Midbrain (tissue), 1 donor: ENCODE results near the gene CTF1.
"Not testable (repeated sequence)": the region's sequence is repeated elsewhere in the genome, so short reads cannot be mapped to it uniquely, and the experiment has no call there.

Experiments
- DNase-seq: peaks from one replicate; lab custom pipeline; 2025; lab: John Stamatoyannopoulos, UW

The CTF1 gene

DNA sequence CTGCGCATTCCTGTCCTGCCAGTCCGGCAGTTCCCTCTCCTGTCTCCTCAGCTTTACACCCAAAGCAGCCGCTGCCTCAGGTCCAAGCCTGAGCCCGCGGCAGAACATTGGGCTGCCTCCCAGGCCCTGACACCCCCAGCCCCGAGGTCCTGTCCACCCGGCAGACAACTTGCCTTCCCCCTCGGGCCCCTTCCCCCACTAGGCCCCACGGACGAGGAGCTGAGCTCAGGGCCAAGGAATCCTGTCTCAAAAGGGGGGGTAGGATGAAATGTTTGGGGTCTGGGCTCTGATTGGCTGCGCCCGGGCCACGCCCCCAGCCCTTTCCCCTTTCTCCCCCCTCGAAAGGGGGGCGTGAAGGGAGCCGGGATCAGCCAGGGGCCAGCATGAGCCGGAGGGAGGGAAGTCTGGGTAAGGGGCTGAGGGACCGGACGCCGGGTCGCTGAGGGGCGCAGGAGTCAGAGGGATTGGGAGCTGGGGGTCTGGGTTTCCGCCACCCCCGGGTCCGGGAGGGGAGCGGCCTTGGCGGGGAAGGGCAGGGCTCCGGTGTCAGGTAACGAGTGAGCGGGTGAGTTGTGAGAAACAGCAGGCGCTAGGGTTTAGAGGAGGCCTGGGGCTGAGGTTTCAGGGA, at the start of gene CTF1:
Gene CTF1 (plus strand): TSS at position 354 of the 628 bp plus-strand sequence. CDS start 30 bp downstream, at position 384.
- peak; percentile 52 for DNase-seq

GRCh38 chr16:30846649-30847402, 49.6 kb upstream of the CTF1 start:
- no peak for DNase-seq

DNA sequence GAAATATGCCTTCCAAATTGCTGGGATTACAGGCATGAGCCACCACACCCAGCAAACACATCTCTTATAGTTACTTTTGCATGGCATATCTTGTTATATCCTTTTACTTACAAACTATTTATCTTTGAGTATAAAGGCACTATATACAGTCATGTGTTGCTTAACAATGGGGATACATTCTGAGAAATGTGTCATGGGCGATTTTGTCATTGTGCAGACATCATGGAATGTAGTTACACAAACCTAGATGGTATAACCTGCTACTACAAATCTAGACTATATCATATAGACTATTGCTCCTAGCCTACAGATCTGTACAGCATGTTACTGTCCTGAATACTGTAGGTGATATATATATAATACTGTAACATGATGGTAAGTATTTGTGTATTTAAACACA, 46.2 kb upstream of the CTF1 start:
- DNase-seq = no peak

GRCh38 chr16:30853758-30854157, 42.7 kb upstream of the CTF1 start:
- no peak for DNase-seq

DNA sequence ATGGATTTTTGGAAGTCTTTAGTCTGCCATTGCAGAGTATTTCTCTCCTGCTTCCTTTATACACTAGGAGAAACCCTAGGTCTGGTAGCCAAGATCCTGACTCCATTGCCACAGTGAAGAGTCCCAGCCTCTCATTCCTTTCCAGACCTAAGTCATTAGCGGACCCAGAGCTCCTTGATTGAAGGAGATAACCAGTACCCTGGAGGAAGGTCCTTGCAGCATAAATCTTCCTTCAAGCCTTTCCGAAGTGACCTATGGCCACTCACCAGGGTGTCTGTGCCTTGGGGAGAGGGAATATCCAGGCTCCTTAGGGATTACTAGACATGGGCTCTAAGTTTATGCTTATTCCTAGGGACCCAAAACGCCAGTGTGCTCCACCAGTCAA, 38.3 kb upstream of the CTF1 start:
- no peak for DNase-seq

DNA sequence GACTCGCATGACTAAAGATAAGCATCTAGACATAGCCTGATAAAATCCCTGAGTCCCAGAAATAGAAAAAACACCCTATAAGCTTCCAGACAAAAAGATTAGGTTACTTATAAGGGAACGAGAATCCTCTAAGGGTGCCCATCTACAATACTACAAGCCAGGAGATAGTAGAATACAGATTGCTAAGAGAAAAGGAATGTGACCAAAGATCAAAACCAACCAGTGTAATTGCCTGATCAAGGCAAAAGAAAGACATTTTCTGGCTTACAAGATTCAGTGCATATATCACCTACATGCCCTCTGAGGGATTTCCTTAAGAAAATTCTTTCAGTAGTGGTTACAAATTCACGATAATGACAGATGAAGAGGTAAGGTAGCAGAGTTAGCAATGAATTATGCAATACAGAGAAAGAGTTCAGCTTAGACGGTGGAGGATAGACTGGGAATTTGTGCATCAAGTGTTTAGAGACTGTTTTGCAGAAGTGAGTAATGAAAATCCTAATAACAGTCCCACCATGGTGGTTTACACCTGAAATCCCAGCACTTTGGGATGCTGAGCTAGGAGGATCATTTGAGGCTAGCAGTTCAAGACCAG, 37.5 kb upstream of the CTF1 start:
- no peak for DNase-seq

DNA sequence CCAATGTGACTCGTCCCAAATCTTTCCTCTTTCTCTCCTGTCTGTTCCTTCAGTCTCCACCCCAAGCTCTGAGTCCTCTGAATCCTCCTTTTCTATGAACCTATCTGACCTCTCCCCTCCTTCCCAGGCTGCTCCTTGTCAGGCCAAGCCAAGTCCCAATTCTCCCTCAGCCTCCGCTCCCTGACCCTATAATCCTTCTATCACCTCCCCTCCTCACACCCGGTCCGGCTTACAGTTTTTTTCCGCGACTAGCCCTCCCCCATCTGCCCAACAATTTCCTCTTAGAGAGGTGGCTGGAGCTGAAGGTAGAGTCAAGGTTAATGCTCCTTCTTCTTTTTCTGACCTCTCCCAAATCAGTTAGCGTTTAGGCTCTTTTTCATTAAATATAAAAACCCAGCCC, 35.7 kb upstream of the CTF1 start:
- DNase-seq = not testable (repeated sequence)

- not testable (repeated sequence) for DNase-seq
These were observed 33.2 kb upstream of the CTF1 start for GRCh38 chr16:30863178-30863577.

DNA sequence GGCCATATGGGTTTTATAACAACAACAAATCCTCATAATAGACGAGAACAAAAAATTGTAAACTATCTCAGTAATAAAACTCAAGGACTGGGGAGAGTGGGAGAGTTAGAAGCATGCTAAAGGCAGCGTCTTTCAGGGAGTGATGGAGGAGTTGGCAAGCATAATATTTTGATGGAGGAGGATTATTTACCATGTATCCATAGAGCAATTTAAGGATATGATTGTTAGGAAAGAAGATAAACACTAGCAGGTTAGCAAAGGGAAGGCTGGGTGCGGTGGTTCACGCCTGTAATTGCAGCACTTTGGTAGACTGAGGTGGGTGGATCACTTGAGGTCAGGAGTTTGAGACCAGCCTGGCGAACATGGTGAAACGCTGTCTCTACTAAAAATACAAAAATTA, 30.4 kb upstream of the CTF1 start:
- DNase-seq = no peak

- DNase-seq = no peak
These were observed 28.7 kb upstream of the CTF1 start for GRCh38 chr16:30867747-30868146.

DNA sequence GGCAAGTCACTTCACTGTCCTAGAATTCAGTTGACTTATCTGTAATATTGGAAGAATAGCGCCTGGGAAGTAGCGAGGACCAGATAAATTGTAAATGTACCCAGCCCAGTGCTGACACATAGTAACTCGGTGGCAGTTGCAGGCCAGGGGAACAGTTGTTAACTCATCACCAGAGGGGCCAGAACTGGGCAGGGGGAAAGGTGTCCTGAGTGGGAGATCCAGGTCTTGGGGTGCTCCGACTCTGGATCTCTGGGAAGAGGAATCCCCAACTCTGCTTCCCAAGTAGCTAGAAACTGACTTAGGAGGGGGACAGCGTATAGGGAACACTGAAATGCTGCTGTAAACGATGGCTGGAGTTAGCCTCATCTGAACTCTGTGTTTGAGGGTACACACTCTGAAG, 25.5 kb upstream of the CTF1 start:
- no peak for DNase-seq

DNA sequence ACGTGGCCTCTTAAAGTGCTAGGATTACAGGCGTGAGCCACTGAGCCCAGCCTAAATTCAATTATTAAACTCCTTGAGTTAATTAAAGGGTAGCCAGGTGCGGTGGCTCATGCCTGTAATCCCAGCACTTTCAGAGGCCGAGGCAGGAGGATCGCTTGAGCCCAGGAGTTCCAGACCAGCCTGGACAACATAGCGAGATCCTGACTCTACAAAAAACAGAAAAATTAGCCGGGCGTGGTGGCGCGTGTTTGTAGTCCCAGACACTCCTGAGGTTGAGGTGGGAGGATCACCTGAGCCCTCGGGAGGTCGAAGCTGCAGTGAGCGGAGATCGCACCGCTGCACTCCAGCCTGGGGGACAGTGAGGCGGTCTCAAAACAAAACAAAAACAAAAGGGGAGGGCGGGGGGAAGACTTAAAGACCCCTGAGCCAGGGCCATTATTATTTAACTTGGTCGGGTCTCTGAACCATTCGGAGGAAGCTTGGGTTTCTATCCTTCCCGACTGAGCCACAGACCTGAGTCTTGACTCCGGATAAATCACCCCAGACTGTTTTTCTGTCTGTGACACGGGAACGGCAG, 22.1 kb upstream of the CTF1 start:
- DNase-seq = no peak

GRCh38 chr16:30874821-30875717, 21.3 kb upstream of the CTF1 start:
- peak; percentile 91 for DNase-seq

DNA sequence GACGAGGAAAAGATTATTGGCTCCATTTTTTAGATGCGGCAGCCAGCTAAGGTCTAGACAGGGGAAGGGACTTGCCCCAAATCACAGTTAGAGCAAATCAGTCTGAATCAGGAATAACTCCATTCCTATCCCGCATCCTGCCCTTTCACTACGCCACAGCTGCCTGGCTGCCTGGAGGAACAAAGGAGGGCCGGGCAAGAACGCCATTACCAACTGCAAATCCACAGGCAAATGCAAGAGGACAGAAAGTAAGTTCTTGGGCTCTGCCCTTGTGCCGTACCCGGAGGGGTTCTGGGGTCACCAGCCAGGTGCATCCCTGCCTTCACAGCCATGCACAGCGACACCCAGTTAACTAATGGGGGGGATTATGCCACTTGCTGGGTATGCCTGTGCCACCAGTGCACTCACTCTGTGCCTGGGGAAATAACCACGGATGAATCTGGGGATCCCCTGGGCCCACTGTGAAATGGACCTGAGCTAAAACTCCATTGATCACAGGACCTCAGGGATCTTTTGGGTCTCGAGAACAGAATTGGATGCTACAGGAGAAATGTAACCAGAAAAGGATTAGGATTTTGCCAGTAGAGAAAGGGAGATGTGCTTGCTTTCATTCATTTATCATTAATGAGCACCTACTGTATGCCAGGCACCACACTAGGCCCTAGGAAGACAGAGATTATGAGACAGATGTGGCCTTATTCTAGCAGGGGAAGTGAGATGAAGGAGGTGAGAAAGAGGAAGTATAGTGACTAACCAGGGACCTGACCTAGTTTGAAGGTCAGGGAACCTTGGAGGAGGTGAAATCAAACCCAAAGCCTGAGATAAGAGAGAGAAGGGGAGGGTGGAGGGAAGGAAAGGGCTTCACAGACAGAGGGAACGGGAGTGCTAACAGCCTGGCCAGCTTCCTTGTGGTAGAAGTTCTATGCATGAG, 20.3 kb upstream of the CTF1 start:
- DNase-seq = no peak

DNA sequence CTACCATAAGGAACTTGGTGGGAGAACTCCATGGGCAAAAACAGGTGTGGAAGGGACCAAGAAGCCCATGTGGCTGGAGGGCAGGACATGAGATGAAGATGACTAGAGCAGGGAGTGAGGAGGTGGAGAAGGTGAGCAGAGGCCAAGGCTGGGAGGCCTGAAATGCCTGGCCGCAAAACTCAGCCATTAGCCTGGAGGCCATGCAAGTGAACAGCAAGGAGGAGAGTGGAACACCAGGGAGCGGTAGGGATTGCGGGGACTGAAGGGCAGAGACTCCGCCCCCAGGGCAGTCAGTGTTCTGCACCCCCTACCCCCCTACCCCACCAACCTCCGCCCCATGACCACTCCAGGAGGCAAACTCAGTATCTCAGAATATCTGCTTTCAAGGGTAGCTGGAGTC, 19.5 kb upstream of the CTF1 start:
- no peak for DNase-seq

- no peak for DNase-seq
These were observed 13.7 kb upstream of the CTF1 start for GRCh38 chr16:30882429-30883310.

DNA sequence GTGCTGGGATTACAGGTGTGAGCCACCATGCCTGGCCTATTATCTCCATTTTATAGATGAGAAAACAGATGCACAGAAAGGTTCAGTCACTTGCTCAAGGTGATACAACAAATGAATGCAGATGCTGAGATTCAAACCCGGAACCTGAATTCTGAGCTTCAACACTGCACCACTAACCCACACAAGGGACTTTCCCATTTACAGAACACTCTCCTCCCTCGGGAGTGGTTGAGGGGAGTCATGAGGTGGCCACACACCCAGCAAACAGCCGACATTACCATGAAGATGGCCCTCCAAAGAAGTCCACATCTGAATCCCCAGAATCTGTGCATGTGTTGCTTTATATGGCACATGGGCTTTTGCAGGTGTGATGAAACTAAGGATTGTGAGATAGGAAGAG, 11.7 kb upstream of the CTF1 start:
- DNase-seq = no peak

DNA sequence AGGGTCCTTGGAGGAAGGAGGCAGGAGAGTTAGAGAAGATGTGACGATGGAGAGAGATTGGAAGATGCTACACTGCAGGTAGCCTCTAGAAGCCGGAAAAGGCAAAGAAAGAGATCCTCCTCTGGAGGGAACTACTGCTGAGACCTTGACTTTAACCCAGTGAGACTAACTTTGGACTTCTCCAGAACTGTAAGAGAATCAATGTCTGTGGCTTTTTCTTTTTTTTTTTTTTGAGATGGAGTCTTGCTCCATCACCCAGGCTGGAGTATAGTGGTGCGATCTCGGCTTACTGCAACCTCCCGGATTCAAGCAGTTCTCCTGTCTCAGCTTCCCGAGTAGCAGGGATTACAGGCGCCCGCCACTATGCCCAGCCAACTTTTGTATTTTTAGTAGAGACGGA, 11.2 kb upstream of the CTF1 start:
- no peak for DNase-seq

DNA sequence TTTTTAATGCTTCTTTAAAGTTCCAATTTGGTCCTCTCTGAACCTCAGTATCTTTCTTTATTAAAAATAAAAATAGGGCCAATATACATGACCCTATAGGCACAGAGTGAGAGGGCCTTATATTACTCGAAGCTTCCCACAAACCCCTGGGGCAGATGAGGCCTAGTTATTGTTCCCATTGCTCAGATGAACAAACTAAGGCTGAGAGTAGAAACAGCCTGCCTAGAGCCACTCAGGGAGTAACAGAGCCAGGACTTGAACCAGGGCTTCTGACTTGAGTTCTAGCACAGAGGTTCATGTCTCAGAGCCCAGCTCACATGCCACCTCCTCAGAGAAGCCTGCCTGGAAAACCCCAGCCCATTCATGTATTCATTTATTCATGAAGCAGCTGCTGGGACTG, 10.3 kb upstream of the CTF1 start:
- no peak for DNase-seq

- no peak for DNase-seq
These were observed 8.5 kb upstream of the CTF1 start for GRCh38 chr16:30887927-30888326.
